Spleen (tissue), 13 donors: ENCODE results near the gene HOXC12. TPM values are rescaled to one million over a fixed set of nuclear protein-coding genes. Genes with fewer than 3 reads are reported as not detected.
A peak's percentile ranks its signal among the peaks of the same experiment; 100 is the strongest.

Experiments used
- DNase-seq: peaks from one replicate; pipeline ENCODE4 v3.0.0-alpha.2; 2020
- H3K27ac ChIP-seq, 8 donors: fragments of 200-600 bp; sonication (generic) in 7 of 8; 1 replicate in 4 of 8; 2 replicates in 4 of 8; pipeline versions ENCODE4 v1.5.0 to v1.8.0; 2016 to 2021; ENCODE audit warnings: inconsistent platforms in 4 of 8, mild to moderate bottlenecking in 4 of 8, moderate library complexity in 1 of 8
- H3K27me3 ChIP-seq, 7 donors: fragments of 200-600 bp; sonication (generic) in 6 of 7; replicated peaks in 1 of 7; 1 replicate in 4 of 7; 2 replicates in 3 of 7; pipeline versions ENCODE4 v1.5.0 to v1.8.0; 2016 to 2021; ENCODE audit warnings: inconsistent platforms in 3 of 7, mild to moderate bottlenecking in 1 of 7
- H3K36me3 ChIP-seq, 6 donors: fragments of 200-600 bp; sonication (generic) in 5 of 6; 1 replicate in 4 of 6; 2 replicates in 2 of 6; pipeline versions ENCODE4 v1.5.0 to v1.8.0; 2016 to 2021; ENCODE audit warnings: inconsistent platforms in 2 of 6
- H3K4me1 ChIP-seq, 6 donors: fragments of 200-600 bp; sonication (generic) in 5 of 6; 1 replicate in 3 of 6; 2 replicates in 3 of 6; pipeline versions ENCODE4 v1.5.0 to v1.8.0; 2016 to 2021; ENCODE audit warnings: inconsistent platforms in 3 of 6
- H3K4me3 ChIP-seq, 8 donors: fragments of 200-600 bp; sonication (generic) in 7 of 8; 1 replicate in 4 of 8; 2 replicates in 4 of 8; pipeline versions ENCODE4 v1.5.0 to v1.8.0; 2016 to 2021; ENCODE audit warnings: inconsistent platforms in 4 of 8, mild to moderate bottlenecking in 4 of 8, moderate library complexity in 2 of 8
- H3K9me3 ChIP-seq, 8 donors: fragments of 200-600 bp; sonication (generic) in 7 of 8; 1 replicate in 4 of 8; 2 replicates in 4 of 8; pipeline versions ENCODE4 v1.5.0 to v1.8.0; 2016 to 2021; ENCODE audit warnings: inconsistent platforms in 4 of 8
- POLR2A ChIP-seq, 3 donors: fragments of 450-650 bp; IDR thresholded peaks; one replicate each; pipeline ENCODE4 v1.5.1; 2017; ENCODE audit warnings: antibody characterized with exemption in 3 of 3, mild to moderate bottlenecking in 1 of 3
- POLR2AphosphoS5 ChIP-seq, 3 donors: sonication (generic); formaldehyde crosslinking; IDR thresholded peaks; one replicate each; pipeline ENCODE4 v1.5.1; 2017; ENCODE audit warnings: antibody characterized with exemption in 3 of 3
- WGBS, 5 donors: extraction: QIAGEN DNeasy Blood & Tissue Kit in 3 of 5; methylation state at CpG; one replicate each; pipeline versions ENCODE4 v1.1.5 to v1.1.7; 2013 to 2018; 5-methylcytosine and 5-hydroxymethylcytosine counted together
- intact Hi-C: fragments of 100-400 bp; cut with DNase I; formaldehyde crosslinking; loops from one replicate; pipeline ENCODE4 v1.15.0; 2023; ENCODE audit warnings: low total_unique reads
- long read RNA-seq, 2 donors: transcript quantifications; one replicate each; lab custom pipeline, GENCODE V29; 2026
- polyA plus RNA-seq, 3 donors: library from polyadenylated mRNA; stranded (reverse); fragments of 200-250 nt; gene quantifications; one replicate each; pipeline ENCODE4 v1.2.1, GENCODE V29; 2013
- total RNA-seq, 7 donors: library from RNA; depleted of rRNA in 3 of 7; stranded (reverse); fragments of >200 nt in 3 of 7; fragmentation: NEBNext Ultra II Directional in 4 of 7; extraction: Animal tissue kit (Norgen Biotek cat#: 25700) in 4 of 7; gene quantifications; one replicate each; pipeline versions ENCODE4 v1.1.0 to v1.2.1, GENCODE V29; 2016 to 2021
- TF ChIP-seq, protein P1 (sequence below), 11 experiments: fragments of 200-600 bp in 7 of 11; fragments of 450-650 bp in 4 of 11; sonication (generic) in 4 of 11; IDR thresholded peaks in 8 of 11; conservative IDR thresholded peaks in 3 of 11; 1 replicate in 7 of 11; 2 replicates in 4 of 11; pipeline versions ENCODE4 v1.4.0 to v1.8.0; 2016 to 2021; ENCODE audit warnings: antibody characterized with exemption in 11 of 11, inconsistent platforms in 4 of 11, mild to moderate bottlenecking in 1 of 11
- donor health status: healthy with polysubstance abuse.
- donor health status: DM: no; HTN: no; CAD: no; lungs with moderate emphysema.
- donor health status: DM: no; HTN: no; CAD: no.
- donor health status: Bipolar disorder and iron deficiency.
- donor health status: healthy.
- donor health status: DM: no; HTN: no; CAD: no.
- donor health status: DM: yes; HTN: yes; CAD: no.

HOXC12 gene
- total RNA-seq: not detected
- polyA plus RNA-seq: not detected
- long read RNA-seq, donor 1: 0 reads
- long read RNA-seq, donor 2: 0 reads

DNA sequence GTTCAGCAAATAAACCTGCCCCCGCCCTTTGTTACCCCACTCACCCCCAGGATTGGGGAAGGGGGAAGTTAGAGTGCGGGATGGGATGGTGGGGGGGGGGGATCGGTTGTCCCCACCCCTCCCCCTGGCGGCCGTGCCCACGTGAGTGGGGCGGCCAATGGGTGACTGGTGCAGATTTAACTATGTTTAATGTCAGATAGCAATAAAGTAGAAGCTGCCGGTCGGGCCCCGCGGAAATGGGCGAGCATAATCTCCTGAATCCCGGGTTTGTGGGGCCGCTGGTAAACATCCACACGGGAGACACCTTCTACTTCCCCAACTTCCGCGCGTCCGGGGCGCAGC, at the start of gene HOXC12:
HOXC12 (plus strand) TSS at position 210 of the 342 bp plus-strand sequence; CDS start at position 237, 27 bp downstream.
- H3K27me3 ChIP-seq: peaks cover 40 to 100% (median 100%) of the 10 kb centered on the region in 7 donors
- TF ChIP-seq POLR2AphosphoS5 (IDR thresholded peaks at IDR 0.05): no peak
- TF ChIP-seq, protein P1, sequence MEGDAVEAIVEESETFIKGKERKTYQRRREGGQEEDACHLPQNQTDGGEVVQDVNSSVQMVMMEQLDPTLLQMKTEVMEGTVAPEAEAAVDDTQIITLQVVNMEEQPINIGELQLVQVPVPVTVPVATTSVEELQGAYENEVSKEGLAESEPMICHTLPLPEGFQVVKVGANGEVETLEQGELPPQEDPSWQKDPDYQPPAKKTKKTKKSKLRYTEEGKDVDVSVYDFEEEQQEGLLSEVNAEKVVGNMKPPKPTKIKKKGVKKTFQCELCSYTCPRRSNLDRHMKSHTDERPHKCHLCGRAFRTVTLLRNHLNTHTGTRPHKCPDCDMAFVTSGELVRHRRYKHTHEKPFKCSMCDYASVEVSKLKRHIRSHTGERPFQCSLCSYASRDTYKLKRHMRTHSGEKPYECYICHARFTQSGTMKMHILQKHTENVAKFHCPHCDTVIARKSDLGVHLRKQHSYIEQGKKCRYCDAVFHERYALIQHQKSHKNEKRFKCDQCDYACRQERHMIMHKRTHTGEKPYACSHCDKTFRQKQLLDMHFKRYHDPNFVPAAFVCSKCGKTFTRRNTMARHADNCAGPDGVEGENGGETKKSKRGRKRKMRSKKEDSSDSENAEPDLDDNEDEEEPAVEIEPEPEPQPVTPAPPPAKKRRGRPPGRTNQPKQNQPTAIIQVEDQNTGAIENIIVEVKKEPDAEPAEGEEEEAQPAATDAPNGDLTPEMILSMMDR (IDR thresholded peaks at IDR 0.05 in 8 of 11, conservative IDR thresholded peaks at IDR 0.05 in 3 of 11): no peak
- no peak within 1 kb of the TSS for H3K27ac ChIP-seq
- peaks cover 0 to 54% (median 16%) of the 10 kb centered on the region in 6 donors for H3K4me1 ChIP-seq
- WGBS, 5 donors: 4 to 8% (median 6%) methylated on average over 19 to 20 of the region's 20 CpGs
- H3K36me3 ChIP-seq: no peaks in the 10 kb centered on the region
- peak within 1 kb of the TSS in 1 of 8 donors; percentile 16 for H3K4me3 ChIP-seq
- no peak for DNase-seq
- H3K9me3 ChIP-seq: peaks cover 0 to 7% (median 0%) of the 10 kb centered on the region in 8 donors
- intact Hi-C loops: no loop called here

DNA sequence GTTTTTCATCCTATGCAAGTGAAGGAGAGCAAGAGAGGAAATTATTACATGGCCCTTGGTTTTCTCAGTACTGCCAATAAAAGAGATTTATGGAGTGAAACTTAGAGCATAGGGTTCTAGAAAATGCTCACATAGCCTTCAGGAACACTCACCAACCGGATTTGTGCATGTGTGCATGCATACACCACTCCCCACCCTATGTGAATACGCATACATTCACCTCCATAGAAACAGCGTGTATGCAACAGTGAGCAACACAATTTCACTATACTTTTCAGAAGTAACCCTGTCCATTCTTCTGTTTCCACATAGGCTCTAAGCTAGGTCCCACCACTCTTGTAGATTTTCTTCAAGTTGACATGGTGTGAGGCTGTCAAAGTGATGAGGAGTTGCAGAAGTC, 47.6 kb upstream of the HOXC12 start:
- Histone ChIP-seq H3K27ac (no peak overlapping the region), H3K36me3 (no peaks in the 10 kb centered on the region), H3K27me3 (peaks cover 0 to 83% (median 17%) of the 10 kb centered on the region in 7 donors), H3K4me1 (no peaks in the 10 kb centered on the region), H3K4me3 (no peak overlapping the region), H3K9me3 (no peaks in the 10 kb centered on the region)
- TF ChIP-seq POLR2AphosphoS5 (IDR thresholded peaks at IDR 0.05): no peak
- TF ChIP-seq, protein P1 (IDR thresholded peaks at IDR 0.05 in 8 of 11, conservative IDR thresholded peaks at IDR 0.05 in 3 of 11): no peak
- no peak for TF ChIP-seq POLR2A (IDR thresholded peaks at IDR 0.05)
- no peak for DNase-seq
- 64 to 79% (median 75%) methylated on average over 3 of the region's 3 CpGs for WGBS, 5 donors
- intact Hi-C loops: no loop called here

GRCh38 chr12:53916788-53917655, 37.7 kb upstream of the HOXC12 start:
- TF ChIP-seq, protein P1 (IDR thresholded peaks at IDR 0.05 in 8 of 11, conservative IDR thresholded peaks at IDR 0.05 in 3 of 11): no peak
- no peak for TF ChIP-seq POLR2A (IDR thresholded peaks at IDR 0.05)
- no peak for TF ChIP-seq POLR2AphosphoS5 (IDR thresholded peaks at IDR 0.05)
- H3K9me3 ChIP-seq: no peaks in the 10 kb centered on the region
- no peak overlapping the region for H3K27ac ChIP-seq
- H3K36me3 ChIP-seq: no peaks in the 10 kb centered on the region
- no peak for DNase-seq
- intact Hi-C loops: no loop called here
- H3K4me3 ChIP-seq: no peak overlapping the region
- H3K27me3 ChIP-seq: peaks cover 0 to 96% (median 49%) of the 10 kb centered on the region in 7 donors
- 79 to 85% (median 83%) methylated on average over 5 of the region's 5 CpGs for WGBS, 5 donors
- no peaks in the 10 kb centered on the region for H3K4me1 ChIP-seq
